Measurements from ENCODE around the gene SPPL2B. TPM values are rescaled to one million over a fixed set of nuclear protein-coding genes. Genes with fewer than 3 reads are reported as not detected.
A peak's percentile ranks its signal among the peaks of the same experiment; 100 is the strongest.

Gene SPPL2B
- total RNA-seq, 1 donor from 2014 or later = 95.7 TPM

GRCh38 chr19:2312820-2313501, 15.5 kb upstream of the SPPL2B start:
- DNase-seq (ENCODE audit: low spot score in 2 of 2) = no peak
- Histone ChIP-seq H3K27me3 (peaks cover 5% of the 10 kb centered on the region), H3K4me3 (no peak overlapping the region), H3K27ac (no peak overlapping the region), H3K36me3 (no peaks in the 10 kb centered on the region), H3K4me1 (no peaks in the 10 kb centered on the region), H3K9me3 (peaks cover 7 to 9% of the 10 kb centered on the region in 2 donors)
- intact Hi-C loops (cut with DNase I) = no loop called here
- no peak for TF ChIP-seq CTCF (IDR thresholded peaks at IDR 0.05)

- TF ChIP-seq CTCF (IDR thresholded peaks at IDR 0.05) = no peak
- Histone ChIP-seq H3K9me3 (peaks cover 7 to 9% of the 10 kb centered on the region in 2 donors), H3K36me3 (no peaks in the 10 kb centered on the region), H3K27ac (no peak overlapping the region), H3K27me3 (no peaks in the 10 kb centered on the region), H3K4me3 (no peak overlapping the region), H3K4me1 (no peaks in the 10 kb centered on the region)
- intact Hi-C loops (cut with DNase I) = no loop called here
- no peak for DNase-seq (ENCODE audit: low spot score in 2 of 2)
These were observed 13.2 kb upstream of the SPPL2B start for GRCh38 chr19:2315121-2315817.

- H3K9me3 ChIP-seq = peaks cover 7 to 9% of the 10 kb centered on the region in 2 donors
- H3K4me3 ChIP-seq = no peak overlapping the region
- no peaks in the 10 kb centered on the region for H3K4me1 ChIP-seq
- no peaks in the 10 kb centered on the region for H3K27me3 ChIP-seq
- intact Hi-C loops (cut with DNase I) = no loop called here
- no peaks in the 10 kb centered on the region for H3K36me3 ChIP-seq
- H3K27ac ChIP-seq = no peak overlapping the region
- peak; percentile 50 to 80 for DNase-seq (ENCODE audit: low spot score in 2 of 2)
- TF ChIP-seq CTCF (IDR thresholded peaks at IDR 0.05) = peak; percentile 23 to 54 (median 49)
These were observed 12.6 kb upstream of the SPPL2B start for GRCh38 chr19:2315818-2316353.

- no peak for DNase-seq (ENCODE audit: low spot score in 2 of 2)
- no peak for TF ChIP-seq CTCF (IDR thresholded peaks at IDR 0.05)
- peaks cover 0 to 5% of the 10 kb centered on the region in 2 donors for H3K36me3 ChIP-seq
- H3K4me3 ChIP-seq = no peak overlapping the region
- no peaks in the 10 kb centered on the region for H3K27me3 ChIP-seq
- intact Hi-C loops (cut with DNase I) = no loop called here
- H3K27ac ChIP-seq = no peak overlapping the region
- peaks cover 7 to 9% of the 10 kb centered on the region in 2 donors for H3K9me3 ChIP-seq
- H3K4me1 ChIP-seq = no peaks in the 10 kb centered on the region
These were observed 11.2 kb upstream of the SPPL2B start for GRCh38 chr19:2317300-2317699.

GRCh38 chr19:2317756-2318155, 10.7 kb upstream of the SPPL2B start:
- intact Hi-C loops (cut with DNase I) = no loop called here
- no peaks in the 10 kb centered on the region for H3K4me1 ChIP-seq
- no peaks in the 10 kb centered on the region for H3K27me3 ChIP-seq
- no peak overlapping the region for H3K27ac ChIP-seq
- H3K4me3 ChIP-seq = no peak overlapping the region
- no peak for DNase-seq (ENCODE audit: low spot score in 2 of 2)
- peaks cover 7 to 9% of the 10 kb centered on the region in 2 donors for H3K9me3 ChIP-seq
- TF ChIP-seq CTCF (IDR thresholded peaks at IDR 0.05) = no peak
- H3K36me3 ChIP-seq = peaks cover 4 to 5% of the 10 kb centered on the region in 2 donors
